HG03342 (cell line): ENCODE data around the gene ZNF212.

Source experiments
- ATAC-seq: cut with Tn5 transposase; IDR thresholded peaks from one replicate; pipeline ENCODE4 v1.9.1; 2021; ENCODE audit warnings: mild to moderate bottlenecking, moderate library complexity; ENCODE audit not compliant: unreplicated experiment

Gene ZNF212

DNA sequence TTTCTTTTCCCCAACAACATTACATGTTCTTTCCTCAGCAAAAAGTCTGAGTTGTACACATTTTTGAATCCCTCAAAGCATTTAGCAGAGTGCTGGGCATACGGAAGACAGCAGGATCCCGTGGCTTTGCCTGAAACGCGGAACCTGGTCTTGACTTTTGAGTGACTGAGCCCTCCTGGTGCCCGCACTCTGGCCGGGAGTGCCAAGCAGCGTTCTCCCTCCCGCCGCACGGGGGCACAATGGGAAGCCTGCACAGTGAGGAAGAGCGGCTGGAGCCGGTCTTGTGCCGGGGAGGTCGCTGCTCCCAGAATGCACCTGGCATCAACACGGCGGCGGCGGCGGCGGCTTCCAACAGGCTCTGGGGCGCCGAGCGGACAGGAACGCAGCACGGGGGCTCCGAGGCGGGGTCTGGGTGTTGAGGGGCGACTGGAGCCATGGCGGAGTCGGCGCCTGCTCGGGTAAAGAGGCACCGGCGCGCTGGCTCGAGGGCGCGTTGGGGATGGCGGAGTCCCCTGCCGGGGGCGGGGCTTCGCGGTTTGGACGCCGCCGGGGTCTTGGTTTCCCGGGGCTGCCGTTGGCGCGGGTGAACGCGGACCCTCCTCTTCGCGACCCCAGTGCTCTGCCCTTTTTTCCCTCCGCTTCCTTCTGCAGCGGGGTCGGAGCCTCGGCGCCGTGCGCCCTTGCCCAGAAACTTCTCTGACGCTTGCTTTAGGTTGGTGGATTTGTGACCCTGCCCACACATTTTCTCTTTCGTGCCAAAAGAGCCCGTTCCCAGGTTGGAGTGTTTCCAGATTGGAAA is at the start of gene ZNF212:
TSS of gene ZNF212 (plus strand) at position 307 of the 799 bp plus-strand sequence. CDS start at position 435, 128 bp downstream.
- peak; percentile 97 for ATAC-seq

DNA sequence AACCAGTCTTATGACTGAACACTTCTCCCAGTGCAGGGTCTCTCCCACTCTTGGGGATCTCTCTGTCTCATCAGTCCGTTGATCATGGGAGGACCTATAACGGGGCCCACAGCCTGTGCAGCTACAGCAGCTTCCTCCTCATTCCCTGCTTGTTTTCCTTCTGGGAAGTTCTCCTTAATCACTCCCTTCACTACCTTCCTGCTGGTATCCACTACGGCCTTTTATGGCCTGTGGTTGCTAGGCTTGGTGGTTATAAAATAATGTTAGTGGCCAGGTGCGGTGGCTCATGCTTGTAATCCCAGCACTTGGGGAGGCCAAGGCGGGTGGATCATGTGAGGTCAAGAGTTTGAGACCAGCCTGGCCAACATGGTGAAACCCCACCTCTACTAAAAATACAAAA is 47.6 kb upstream of the ZNF212 start:
- no peak for ATAC-seq

GRCh38 chr7:149194799-149195179 is 44.7 kb upstream of the ZNF212 start:
- ATAC-seq: no peak

- peak; percentile 93 for ATAC-seq
Observed at GRCh38 chr7:149195180-149196150, 44.0 kb upstream of the ZNF212 start, which contains the start of gene ZNF282. Gene ZNF282, plus strand, starts transcription at chr7:149195546. Its CDS starts 44 bp downstream, at chr7:149195590.

GRCh38 chr7:149196151-149196704 is 43.2 kb upstream of the ZNF212 start:
- ATAC-seq: no peak

DNA sequence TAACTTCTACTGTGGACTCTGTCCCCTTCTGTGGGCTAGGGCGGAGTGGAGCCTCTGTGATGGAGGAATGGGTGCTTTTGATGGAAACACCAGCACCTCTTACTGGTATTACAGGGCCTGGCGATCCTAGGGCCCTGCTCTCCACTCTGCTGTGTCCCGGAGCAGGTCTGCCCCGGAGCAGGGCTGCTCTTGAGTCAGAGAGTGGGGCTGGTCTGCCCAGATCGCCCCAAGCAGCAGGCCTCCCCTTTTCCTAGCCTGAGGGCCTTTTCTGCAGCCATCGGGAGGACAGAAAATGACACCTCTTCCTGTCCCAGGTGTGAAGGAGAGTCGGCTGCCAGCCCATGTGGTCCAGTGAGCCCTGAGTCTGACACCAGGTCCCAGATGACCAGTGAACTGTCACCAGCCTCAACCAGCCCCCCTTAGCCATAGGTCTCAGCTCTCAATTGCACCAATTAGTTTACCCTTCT is 42.7 kb upstream of the ZNF212 start:
- no peak for ATAC-seq

- no peak for ATAC-seq
Observed at GRCh38 chr7:149197675-149198074, 41.8 kb upstream of the ZNF212 start.

DNA sequence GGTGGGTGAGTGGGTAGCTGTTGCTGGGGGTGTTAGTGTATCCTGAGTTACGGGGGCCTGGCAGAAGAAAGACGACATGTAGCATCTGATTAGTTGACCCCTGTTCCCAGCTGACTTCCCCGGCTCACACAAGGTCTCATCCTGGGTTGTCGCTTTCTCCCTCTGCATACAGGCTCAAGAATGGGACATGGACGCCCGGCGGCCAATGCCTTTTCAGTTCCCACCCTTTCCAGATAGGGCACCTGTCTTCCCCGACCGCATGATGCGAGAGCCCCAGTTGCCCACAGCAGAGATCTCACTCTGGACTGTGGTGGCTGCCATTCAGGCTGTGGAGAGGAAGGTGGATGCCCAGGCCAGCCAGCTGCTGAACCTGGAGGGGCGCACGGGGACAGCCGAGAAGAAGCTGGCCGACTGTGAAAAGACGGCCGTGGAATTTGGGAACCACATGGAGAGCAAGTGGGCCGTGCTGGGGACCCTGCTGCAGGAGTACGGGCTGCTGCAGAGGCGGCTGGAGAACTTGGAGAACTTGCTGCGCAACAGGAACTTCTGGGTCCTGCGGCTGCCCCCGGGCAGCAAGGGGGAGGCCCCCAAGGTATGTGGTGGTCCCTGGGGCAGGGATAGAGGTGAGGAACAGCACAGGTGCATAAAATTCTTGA is 41.2 kb upstream of the ZNF212 start:
- no peak for ATAC-seq

DNA sequence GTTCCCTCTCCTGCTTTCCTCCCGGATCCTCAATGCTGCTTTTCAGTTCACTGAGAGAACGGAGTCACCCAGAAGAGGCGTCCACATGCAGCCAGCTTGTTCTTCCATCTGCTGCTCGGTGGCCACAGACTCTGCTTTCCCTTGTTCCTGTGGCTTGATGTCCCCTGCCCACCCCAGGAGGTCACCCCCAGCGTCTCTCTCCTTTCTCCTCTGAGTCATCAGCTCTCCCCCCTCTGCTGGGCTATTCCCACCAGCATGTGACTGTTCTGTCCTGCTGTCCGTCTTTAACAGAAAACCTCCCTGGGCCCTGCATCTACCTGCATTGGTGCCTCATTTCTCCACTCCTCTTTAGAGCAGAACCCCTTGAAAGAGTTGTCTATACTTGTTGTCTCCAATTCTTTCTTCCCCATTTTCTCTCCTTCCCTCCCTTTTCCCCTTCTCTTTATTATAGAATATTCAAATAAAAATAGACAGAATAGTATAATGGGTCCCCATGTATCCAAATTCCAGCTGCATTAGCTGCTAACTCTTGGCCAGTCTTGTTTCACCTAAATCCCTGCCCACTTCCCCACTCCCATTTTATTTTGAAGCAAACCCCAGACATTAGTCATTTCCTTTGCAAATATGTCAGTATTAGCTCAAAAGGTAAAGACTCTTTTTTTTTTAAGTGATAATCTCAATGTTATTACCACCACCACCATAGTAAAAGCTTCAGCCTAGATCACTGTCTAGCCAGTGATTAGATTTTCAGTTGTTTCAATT is 40.0 kb upstream of the ZNF212 start:
- no peak for ATAC-seq

- ATAC-seq: no peak
Observed at GRCh38 chr7:149202831-149203231, 36.6 kb upstream of the ZNF212 start.

DNA sequence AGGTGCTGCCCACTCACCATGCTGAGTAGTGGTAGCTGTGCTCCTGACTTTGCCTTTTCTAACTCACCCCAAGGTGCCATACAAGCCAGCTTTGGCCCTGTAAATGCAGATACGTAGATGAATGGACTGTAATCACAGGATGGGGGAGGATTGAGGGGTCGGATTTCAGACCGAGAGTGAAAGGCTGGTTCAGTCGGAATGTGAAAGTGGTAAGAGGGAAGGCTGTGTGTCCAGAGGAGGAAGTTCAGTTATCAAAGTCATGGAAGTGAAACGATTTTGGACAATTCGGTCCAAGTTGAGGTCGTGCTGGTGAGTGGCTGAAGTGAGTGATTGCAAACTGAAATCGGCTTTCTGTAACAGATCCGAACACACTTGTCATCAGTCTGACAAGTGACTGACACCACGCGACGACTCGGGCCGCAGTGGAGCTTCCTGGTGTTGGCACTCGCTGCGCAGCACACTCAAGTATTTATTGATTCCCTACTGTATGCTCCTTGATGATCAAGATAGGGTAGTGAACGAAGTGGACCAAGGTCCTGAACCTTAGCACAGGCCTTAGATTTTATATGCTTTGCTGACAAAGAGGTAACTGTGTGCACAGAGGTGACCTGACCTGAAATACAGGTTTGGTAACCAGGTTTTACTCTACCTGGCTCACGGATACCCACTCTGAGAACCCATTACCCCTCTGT is 33.6 kb upstream of the ZNF212 start:
- no peak for ATAC-seq

GRCh38 chr7:149207324-149208035 is 32.0 kb upstream of the ZNF212 start:
- ATAC-seq: no peak

GRCh38 chr7:149209518-149210269 is 29.8 kb upstream of the ZNF212 start:
- peak; percentile 75 for ATAC-seq

- ATAC-seq: no peak
Observed at GRCh38 chr7:149210551-149210950, 28.9 kb upstream of the ZNF212 start.

GRCh38 chr7:149214020-149214720 is 25.3 kb upstream of the ZNF212 start:
- ATAC-seq: no peak

DNA sequence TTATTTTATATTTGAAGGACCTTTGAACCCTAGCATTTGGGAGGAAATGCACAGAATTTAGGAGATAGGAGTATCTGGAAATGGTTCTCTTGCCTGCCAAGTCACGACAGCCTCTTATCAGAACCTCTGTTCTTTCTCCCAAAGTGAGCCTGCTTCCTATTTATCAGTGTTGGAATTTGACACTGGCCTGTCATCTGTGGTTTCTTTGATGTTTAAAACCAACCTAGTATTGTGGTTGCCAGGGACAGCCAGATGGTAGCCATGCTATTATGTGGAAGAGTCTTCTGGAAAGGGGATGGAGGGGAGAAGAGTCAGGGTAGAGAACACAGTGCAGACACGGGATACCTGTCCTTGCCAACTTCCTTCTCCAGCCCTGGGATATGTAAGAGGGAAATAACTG is 23.0 kb upstream of the ZNF212 start:
- no peak for ATAC-seq

GRCh38 chr7:149217570-149217969 is 21.9 kb upstream of the ZNF212 start:
- ATAC-seq: no peak
